Measurements from ENCODE around the gene STARD9.

DNA sequence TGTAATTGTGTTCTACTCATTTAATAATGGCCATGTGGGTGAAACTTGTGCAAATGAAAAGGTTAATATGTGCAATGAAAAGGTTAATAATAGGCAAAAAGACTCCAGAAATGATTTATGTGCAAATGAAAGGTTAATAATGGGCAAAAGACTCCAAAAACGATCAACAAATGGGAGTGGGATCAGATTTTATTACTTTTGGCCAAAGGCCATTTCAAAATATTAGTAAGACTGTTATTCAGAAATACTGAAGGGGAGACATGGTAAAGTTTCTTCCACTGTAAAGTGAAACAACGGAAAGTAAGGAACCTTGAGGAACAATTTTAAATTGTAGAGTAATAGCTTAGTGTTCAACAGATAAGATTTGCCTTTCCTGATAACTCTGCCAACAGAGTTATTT lies 40.7 kb downstream of the STARD9 start:
- TF ChIP-seq EZH2 (IDR thresholded peaks at IDR 0.05; ENCODE audit: low read length) (no peak), CTCF (optimal IDR thresholded peaks at IDR 0.05 in 1 of 3, IDR thresholded peaks at IDR 0.05 in 1 of 3, conservative IDR thresholded peaks at IDR 0.05 in 1 of 3; ENCODE audit: extremely low read depth in 1 of 3, insufficient read depth in 2 of 3, low read length in 3 of 3) (no peak)

Data from keratinocyte (primary cell).